ENCODE results near the gene RTF2. TPM values are rescaled to one million over a fixed set of nuclear protein-coding genes. Genes with fewer than 3 reads are reported as not detected.

The RTF2 gene
- total RNA-seq, 1 donor from 2014 or later = 75.3 TPM

DNA sequence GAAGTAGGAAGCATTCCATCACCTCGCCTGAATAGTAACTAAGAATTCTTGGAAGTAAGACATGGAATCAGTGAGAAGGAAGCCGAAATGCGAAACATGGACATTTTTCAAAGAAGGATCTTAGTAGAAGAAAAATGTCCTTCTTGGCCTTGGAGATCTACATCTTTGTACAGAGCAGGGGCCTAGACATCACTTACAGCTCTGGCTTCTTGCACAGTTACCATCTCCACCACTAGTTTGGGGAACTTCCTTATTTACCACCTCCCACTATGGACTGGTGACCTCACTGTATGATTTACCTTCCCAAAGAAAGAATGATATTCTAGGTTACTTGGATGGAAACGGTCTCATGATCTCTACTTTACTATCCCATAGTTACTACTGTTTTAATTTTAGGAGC is 40.6 kb upstream of the RTF2 start:
- H3K27me3 Mint-ChIP-seq (ENCODE audit: low read depth) = no peaks in the 10 kb centered on the region
- H3K27ac Mint-ChIP-seq (ENCODE audit: unreplicated experiment) = no peak overlapping the region
- H3K4me1 Mint-ChIP-seq = peaks cover 33% of the 10 kb centered on the region
- TF ChIP-seq, protein P1, sequence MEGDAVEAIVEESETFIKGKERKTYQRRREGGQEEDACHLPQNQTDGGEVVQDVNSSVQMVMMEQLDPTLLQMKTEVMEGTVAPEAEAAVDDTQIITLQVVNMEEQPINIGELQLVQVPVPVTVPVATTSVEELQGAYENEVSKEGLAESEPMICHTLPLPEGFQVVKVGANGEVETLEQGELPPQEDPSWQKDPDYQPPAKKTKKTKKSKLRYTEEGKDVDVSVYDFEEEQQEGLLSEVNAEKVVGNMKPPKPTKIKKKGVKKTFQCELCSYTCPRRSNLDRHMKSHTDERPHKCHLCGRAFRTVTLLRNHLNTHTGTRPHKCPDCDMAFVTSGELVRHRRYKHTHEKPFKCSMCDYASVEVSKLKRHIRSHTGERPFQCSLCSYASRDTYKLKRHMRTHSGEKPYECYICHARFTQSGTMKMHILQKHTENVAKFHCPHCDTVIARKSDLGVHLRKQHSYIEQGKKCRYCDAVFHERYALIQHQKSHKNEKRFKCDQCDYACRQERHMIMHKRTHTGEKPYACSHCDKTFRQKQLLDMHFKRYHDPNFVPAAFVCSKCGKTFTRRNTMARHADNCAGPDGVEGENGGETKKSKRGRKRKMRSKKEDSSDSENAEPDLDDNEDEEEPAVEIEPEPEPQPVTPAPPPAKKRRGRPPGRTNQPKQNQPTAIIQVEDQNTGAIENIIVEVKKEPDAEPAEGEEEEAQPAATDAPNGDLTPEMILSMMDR (conservative IDR thresholded peaks at IDR 0.05) = no peak
- H3K9me3 Mint-ChIP-seq = no peaks in the 10 kb centered on the region
- H3K4me3 Mint-ChIP-seq = no peak overlapping the region
- DNase-seq (ENCODE audit: low read depth, low spot score) = no peak
- no peaks in the 10 kb centered on the region for H3K36me3 Mint-ChIP-seq (ENCODE audit: low read depth)

DNA sequence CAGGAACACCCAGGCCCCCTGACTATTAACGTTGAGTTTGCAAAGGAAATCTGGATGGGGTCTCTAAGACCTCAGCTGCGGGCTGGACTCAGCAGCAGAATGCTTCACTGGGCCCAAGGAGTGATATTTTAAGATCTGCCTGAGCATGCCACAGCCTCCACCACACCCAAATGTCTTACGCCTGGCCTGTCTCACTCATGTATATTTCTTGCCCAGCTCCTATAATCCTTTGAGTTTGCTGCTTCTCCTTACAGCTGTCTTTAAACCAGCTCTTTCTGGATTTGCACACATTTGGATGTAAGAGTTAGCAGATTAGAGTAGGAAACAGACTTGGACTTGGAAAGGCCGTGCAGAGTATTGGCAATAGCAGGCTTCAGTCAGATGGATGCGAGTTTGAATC is 40.0 kb upstream of the RTF2 start:
- Mint-ChIP-seq H3K36me3 (ENCODE audit: low read depth) (no peaks in the 10 kb centered on the region), H3K4me3 (no peak overlapping the region), H3K27me3 (ENCODE audit: low read depth) (no peaks in the 10 kb centered on the region)

DNA sequence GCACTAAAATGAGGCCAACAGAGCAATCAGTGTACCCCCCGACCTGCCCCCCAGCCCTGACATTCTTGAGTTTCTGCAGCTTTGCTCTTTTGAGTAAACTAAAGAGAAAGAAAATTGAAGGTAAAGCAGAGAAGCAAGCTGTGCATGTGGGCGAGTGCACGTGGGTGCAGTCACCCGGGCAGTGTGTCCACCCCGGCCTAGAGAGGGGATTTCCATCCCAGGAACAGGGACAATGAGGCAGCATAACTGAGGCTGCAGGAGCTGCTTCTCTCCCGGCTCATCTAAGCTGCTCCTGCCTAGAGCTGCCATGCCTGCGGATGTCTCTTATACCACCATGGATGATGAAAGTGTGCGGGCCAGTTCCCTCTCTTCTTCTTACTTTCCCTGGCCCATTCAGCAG is 39.5 kb upstream of the RTF2 start:
- Mint-ChIP-seq H3K27me3 (ENCODE audit: low read depth) (no peaks in the 10 kb centered on the region), H3K4me1 (peaks cover 39% of the 10 kb centered on the region), H3K27ac (ENCODE audit: unreplicated experiment) (no peak overlapping the region), H3K36me3 (ENCODE audit: low read depth) (no peaks in the 10 kb centered on the region), H3K4me3 (no peak overlapping the region), H3K9me3 (no peaks in the 10 kb centered on the region)
- no peak for DNase-seq (ENCODE audit: low read depth, low spot score)
- TF ChIP-seq, protein P1 (conservative IDR thresholded peaks at IDR 0.05) = no peak

More for the DNA sequence above, 40.0 kb upstream of the RTF2 start:
- DNase-seq (ENCODE audit: low read depth, low spot score) = no peak
- peaks cover 36% of the 10 kb centered on the region for H3K4me1 Mint-ChIP-seq
- no peak overlapping the region for H3K27ac Mint-ChIP-seq (ENCODE audit: unreplicated experiment)
- TF ChIP-seq, protein P1 (conservative IDR thresholded peaks at IDR 0.05) = no peak
- no peaks in the 10 kb centered on the region for H3K9me3 Mint-ChIP-seq

DNA sequence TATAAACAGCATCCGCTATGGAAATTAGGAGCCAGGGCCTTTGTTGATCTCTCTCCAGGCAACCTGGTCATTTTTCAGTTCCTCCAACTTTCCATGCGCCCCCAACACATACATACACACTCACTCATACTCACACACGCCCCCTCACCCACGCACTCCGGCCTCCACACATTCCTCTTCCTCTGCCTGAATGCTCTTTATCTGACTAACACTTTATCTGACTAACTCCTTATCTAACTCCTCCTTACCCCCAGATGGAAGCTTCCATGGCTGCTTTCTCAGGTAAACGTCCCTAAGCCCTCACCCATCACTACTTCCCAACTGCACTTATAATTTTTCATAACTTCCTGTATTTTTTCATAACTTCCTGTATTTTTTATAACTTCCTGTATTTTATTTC is 38.9 kb upstream of the RTF2 start:
- H3K4me3 Mint-ChIP-seq = no peak overlapping the region
- no peaks in the 10 kb centered on the region for H3K27me3 Mint-ChIP-seq (ENCODE audit: low read depth)
- DNase-seq (ENCODE audit: low read depth, low spot score) = no peak
- TF ChIP-seq, protein P1 (conservative IDR thresholded peaks at IDR 0.05) = no peak
- H3K27ac Mint-ChIP-seq (ENCODE audit: unreplicated experiment) = no peak overlapping the region
- H3K4me1 Mint-ChIP-seq = peaks cover 42% of the 10 kb centered on the region
- H3K36me3 Mint-ChIP-seq (ENCODE audit: low read depth) = no peaks in the 10 kb centered on the region
- H3K9me3 Mint-ChIP-seq = no peaks in the 10 kb centered on the region

DNA sequence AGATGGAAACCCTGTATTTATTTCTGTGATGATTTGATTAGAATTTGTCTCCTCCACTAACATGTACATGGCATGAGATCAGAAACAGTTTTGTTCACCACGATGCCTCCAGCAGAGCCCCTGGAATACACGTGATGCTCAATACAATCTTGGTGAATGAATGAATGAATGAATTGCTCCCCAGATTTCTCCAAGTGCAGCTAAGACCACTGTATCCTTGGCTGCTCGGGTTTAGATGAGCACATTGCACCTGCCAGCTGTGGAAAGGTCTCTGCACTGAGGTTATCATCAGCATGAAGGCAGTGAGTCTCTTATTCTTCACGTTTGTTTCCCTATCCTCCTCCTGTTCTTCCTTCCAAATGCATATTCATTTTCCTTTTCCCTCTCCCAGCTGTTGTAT is 38.5 kb upstream of the RTF2 start:
- no peaks in the 10 kb centered on the region for H3K36me3 Mint-ChIP-seq (ENCODE audit: low read depth)
- TF ChIP-seq, protein P1 (conservative IDR thresholded peaks at IDR 0.05) = no peak
- no peaks in the 10 kb centered on the region for H3K9me3 Mint-ChIP-seq
- H3K27me3 Mint-ChIP-seq (ENCODE audit: low read depth) = no peaks in the 10 kb centered on the region
- H3K27ac Mint-ChIP-seq (ENCODE audit: unreplicated experiment) = no peak overlapping the region
- H3K4me3 Mint-ChIP-seq = no peak overlapping the region
- peaks cover 43% of the 10 kb centered on the region for H3K4me1 Mint-ChIP-seq
- DNase-seq (ENCODE audit: low read depth, low spot score) = no peak

DNA sequence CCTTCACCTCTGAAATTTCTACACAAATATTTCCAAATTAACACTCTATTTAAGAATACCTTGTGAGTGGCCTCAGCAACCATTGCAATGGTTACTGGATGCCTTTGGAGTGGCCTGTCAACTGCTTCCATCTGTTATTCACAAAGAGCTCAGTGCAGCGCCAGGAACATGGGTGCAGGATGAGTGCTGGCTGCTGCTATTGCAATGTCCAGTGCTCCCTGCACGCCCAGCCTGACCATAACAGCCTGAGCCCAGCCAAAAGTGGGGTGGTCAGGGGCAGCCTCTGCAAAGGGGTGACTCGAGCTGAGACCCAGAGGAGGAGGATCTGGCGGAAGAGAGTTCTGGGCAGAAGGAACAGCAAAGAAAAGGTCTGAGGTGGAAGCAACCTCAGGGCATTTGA is 38.0 kb upstream of the RTF2 start:
- no peaks in the 10 kb centered on the region for H3K27me3 Mint-ChIP-seq (ENCODE audit: low read depth)
- DNase-seq (ENCODE audit: low read depth, low spot score) = no peak
- H3K9me3 Mint-ChIP-seq = no peaks in the 10 kb centered on the region
- no peak overlapping the region for H3K27ac Mint-ChIP-seq (ENCODE audit: unreplicated experiment)
- H3K4me3 Mint-ChIP-seq = no peak overlapping the region
- TF ChIP-seq, protein P1 (conservative IDR thresholded peaks at IDR 0.05) = no peak
- no peaks in the 10 kb centered on the region for H3K36me3 Mint-ChIP-seq (ENCODE audit: low read depth)
- peaks cover 45% of the 10 kb centered on the region for H3K4me1 Mint-ChIP-seq
